GM19025 (cell line): ENCODE results near the gene LTA.

ENCODE experiments used
- ATAC-seq: cut with Tn5 transposase; IDR thresholded peaks from one replicate; pipeline ENCODE4 v1.9.1; 2021; ENCODE audit warnings: mild to moderate bottlenecking, low read depth, moderate library complexity; ENCODE audit not compliant: unreplicated experiment

The LTA gene

GRCh38 chr6:31621320-31621939, 49.3 kb downstream of the LTA start:
- no peak for ATAC-seq

DNA sequence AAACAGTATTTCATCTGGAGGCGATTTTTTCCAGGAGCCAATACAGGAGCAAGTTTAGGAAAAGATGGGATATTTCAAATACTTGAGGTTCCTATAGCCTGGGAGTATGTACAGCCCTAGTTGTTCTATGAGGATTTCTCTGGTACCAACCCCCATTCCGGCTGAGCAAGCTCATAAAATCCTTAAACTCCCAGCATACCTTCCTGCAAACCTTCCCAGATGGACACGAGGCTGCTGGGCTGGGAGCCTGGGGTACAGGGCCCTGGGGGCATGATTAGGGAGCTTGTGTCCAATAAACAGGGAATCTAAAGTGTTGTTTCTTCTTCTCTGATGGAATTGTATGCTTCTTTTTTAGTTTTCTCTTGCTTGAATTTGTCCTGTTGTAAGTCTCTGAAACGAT, 49.9 kb downstream of the LTA start:
- ATAC-seq: no peak

DNA sequence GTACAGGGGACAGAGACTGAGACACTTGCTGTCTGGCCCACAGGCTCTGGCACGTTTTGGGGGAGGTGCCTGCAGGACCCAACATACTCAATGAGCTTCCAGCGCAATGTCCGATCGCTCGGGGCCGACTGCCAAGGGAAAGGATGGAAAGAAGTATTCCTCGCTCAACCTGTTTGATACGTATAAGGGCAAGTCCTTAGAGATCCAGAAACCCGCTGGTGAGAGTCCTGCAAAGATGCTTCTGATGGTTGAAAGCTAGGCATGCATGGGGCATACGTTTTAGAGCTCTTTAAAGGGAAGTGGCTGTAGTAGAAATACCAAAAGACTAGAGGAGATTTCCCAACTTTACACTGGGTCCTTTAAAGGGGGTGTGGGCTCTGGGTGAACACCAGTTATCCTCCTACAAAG, 50.6 kb downstream of the LTA start:
- ATAC-seq: no peak
